Natural killer cell (primary cell): ENCODE measurements around the gene NOCT. TPM values are rescaled to one million over a fixed set of nuclear protein-coding genes. Genes with fewer than 3 reads are reported as not detected.
"Not testable (repeated sequence)": the region's sequence is repeated elsewhere in the genome, so short reads cannot be mapped to it uniquely, and the experiment has no call there.

ENCODE experiments used
- ATAC-seq, 3 donors: fragments of 150-1000 bp in 2 of 3; fragments of 200-7000 bp in 1 of 3; cut with Tn5 transposase; 1 replicate in 1 of 3; 2 replicates in 2 of 3; pipeline ENCODE4 v1.10.0; 2021; ENCODE audit warnings: mild to moderate bottlenecking in 2 of 3, moderate library complexity in 2 of 3
- DNase-seq, 2 donors: peaks; one replicate each; pipeline versions ENCODE4 v3.0.0 to v3.0.0-alpha.2; 2013 to 2021; ENCODE audit warnings: mixed read lengths in 1 of 2
- H3K27ac ChIP-seq: one replicate; pipeline ENCODE4 v1.5.1; 2013; ENCODE audit warnings: mild to moderate bottlenecking, low read length
- H3K27me3 ChIP-seq: one replicate; pipeline ENCODE4 v1.6.1; 2013; ENCODE audit warnings: low read length; ENCODE audit not compliant: control insufficient read depth, insufficient read depth
- H3K36me3 ChIP-seq: one replicate; pipeline ENCODE4 v1.6.1; 2013; ENCODE audit warnings: low read length; ENCODE audit not compliant: control insufficient read depth, insufficient read depth
- H3K4me1 ChIP-seq: one replicate; pipeline ENCODE4 v1.6.1; 2013; ENCODE audit warnings: low read length; ENCODE audit not compliant: control insufficient read depth, insufficient read depth
- H3K4me3 ChIP-seq: one replicate; pipeline ENCODE4 v1.5.1; 2013; ENCODE audit warnings: low read length
- H3K9me3 ChIP-seq: one replicate; pipeline ENCODE4 v1.6.1; 2013; ENCODE audit warnings: low read length; ENCODE audit not compliant: control insufficient read depth, insufficient read depth
- H3K27ac Mint-ChIP-seq, 2 donors: one replicate each; pipeline ENCODE4 v1.8.0; 2022; ENCODE audit warnings: mild to moderate bottlenecking in 2 of 2, mixed read lengths in 2 of 2, moderate library complexity in 1 of 2
- H3K27me3 Mint-ChIP-seq, 2 donors: one replicate each; pipeline ENCODE4 v1.8.0; 2022; ENCODE audit warnings: low read depth in 2 of 2, mixed read lengths in 2 of 2
- H3K36me3 Mint-ChIP-seq: one replicate; pipeline ENCODE4 v1.8.0; 2022; ENCODE audit warnings: mixed read lengths
- H3K4me1 Mint-ChIP-seq, 2 donors: one replicate each; pipeline ENCODE4 v1.8.0; 2022; ENCODE audit warnings: mixed read lengths in 2 of 2
- H3K4me3 Mint-ChIP-seq: one replicate; pipeline ENCODE4 v1.8.0; 2022; ENCODE audit warnings: mild to moderate bottlenecking, moderate library complexity, mixed read lengths
- H3K9me3 Mint-ChIP-seq, 2 donors: one replicate each; pipeline ENCODE4 v1.8.0; 2022; ENCODE audit warnings: mixed read lengths in 2 of 2
- CTCF ChIP-seq: fragments of 200-600 bp; IDR thresholded peaks from one replicate; pipeline ENCODE4 v1.8.0; 2022; ENCODE audit warnings: antibody characterized with exemption
- WGBS: methylation state at CpG from one replicate; pipeline ENCODE4 v1.1.7; 2013; ENCODE audit warnings: missing lambda C conversion rate; ENCODE audit not compliant: insufficient coverage; 5-methylcytosine and 5-hydroxymethylcytosine counted together
- intact Hi-C: fragments of 100-400 bp; cut with micrococcal nuclease; formaldehyde crosslinking; loops from one replicate; pipeline ENCODE4 v1.14.2; 2022
- total RNA-seq, 4 donors: library from RNA; stranded (reverse); fragments of 120-200 nt in 1 of 4; gene quantifications; one replicate each; pipeline versions ENCODE4 v1.2.3 to v1.2.4, GENCODE V29; 2013 to 2022

Gene NOCT
- total RNA-seq, 3 donors from 2014 or later (not counting 1 experiment from before 2014, with no cell fraction given) = 17.6 to 28.5 (median 20.9) TPM

DNA sequence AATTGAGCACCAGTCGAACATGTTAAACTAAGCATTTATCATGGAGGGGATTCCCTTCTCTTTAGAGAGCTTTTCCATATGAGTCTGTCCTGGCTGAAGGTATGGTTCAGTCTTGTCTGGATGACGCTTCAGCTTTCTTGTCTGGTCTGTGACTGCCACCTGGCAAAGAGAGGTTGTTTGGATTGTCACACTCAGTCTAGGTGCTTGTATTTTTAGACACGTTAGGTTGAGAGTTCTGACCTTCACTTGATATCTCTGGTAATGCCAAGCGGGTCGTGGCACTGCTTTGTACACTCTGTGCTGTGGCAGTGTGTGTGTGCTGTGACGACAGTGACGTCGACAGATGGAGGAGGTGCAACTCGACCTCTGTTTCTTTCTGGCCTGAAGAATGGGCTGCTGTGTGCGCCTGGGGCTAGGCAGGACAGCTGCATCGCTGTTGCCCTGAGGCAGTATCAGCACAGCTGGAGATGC, 12.6 kb downstream of the NOCT start:
- Mint-ChIP-seq H3K4me1 (peaks cover 5 to 8% of the 10 kb centered on the region in 2 donors), H3K27me3 (no peaks in the 10 kb centered on the region), H3K9me3 (no peaks in the 10 kb centered on the region), H3K36me3 (no peaks in the 10 kb centered on the region), H3K4me3 (no peak overlapping the region), H3K27ac (no peak overlapping the region)
- intact Hi-C loops = no loop called here
- ATAC-seq (no peak), DNase-seq (peak in 1 of 2 donors; percentile 1)
- WGBS = 92% methylated on average over 11 of the region's 11 CpGs
- H3K27me3 ChIP-seq = no peaks in the 10 kb centered on the region
- H3K4me3 ChIP-seq = no peak overlapping the region
- no peak overlapping the region for H3K27ac ChIP-seq
- H3K9me3 ChIP-seq = no peaks in the 10 kb centered on the region
- peaks cover 5% of the 10 kb centered on the region for H3K4me1 ChIP-seq
- TF ChIP-seq CTCF = no peak
- no peaks in the 10 kb centered on the region for H3K36me3 ChIP-seq

DNA sequence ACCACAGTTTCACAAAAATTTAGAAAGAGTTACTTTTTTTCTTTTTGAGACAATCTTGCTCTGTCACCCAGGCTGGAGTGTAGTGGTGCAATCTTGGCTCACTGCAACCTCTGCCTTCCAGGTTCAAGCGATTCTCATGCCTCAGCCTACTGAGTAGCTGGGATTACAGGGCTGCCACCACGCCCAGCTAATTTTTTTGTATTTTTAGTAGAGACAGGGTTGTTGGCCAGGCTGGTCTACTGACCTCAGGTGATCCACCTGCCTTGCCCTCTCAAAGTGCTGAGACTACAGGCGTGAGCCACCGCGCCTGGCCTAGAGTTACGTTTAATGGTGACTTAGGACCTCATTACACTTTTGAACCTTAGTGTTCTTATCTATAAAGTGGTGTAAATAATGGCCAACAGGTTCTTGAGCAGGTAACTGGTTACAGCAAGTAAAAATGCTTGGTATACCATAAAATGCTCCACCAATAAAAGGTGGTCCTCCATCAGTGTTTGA, 14.3 kb downstream of the NOCT start:
- ATAC-seq, H3K4me3 ChIP-seq, H3K4me3 Mint-ChIP-seq, DNase-seq, H3K9me3 Mint-ChIP-seq, H3K4me1 ChIP-seq, H3K27me3 ChIP-seq, H3K27me3 Mint-ChIP-seq, H3K36me3 Mint-ChIP-seq, H3K36me3 ChIP-seq, H3K9me3 ChIP-seq, H3K27ac Mint-ChIP-seq, H3K27ac ChIP-seq: not testable (repeated sequence)
- intact Hi-C loops = loop anchor here (1.0 to 5.0 kb wide), 6 partner anchors 55 to 622 kb away; partner anchors contain the start of gene ELF2
- H3K4me1 Mint-ChIP-seq = peaks cover 9 to 19% of the 10 kb centered on the region in 2 donors
- 93% methylated on average over 6 of the region's 6 CpGs for whole genome bisulfite sequencing

DNA sequence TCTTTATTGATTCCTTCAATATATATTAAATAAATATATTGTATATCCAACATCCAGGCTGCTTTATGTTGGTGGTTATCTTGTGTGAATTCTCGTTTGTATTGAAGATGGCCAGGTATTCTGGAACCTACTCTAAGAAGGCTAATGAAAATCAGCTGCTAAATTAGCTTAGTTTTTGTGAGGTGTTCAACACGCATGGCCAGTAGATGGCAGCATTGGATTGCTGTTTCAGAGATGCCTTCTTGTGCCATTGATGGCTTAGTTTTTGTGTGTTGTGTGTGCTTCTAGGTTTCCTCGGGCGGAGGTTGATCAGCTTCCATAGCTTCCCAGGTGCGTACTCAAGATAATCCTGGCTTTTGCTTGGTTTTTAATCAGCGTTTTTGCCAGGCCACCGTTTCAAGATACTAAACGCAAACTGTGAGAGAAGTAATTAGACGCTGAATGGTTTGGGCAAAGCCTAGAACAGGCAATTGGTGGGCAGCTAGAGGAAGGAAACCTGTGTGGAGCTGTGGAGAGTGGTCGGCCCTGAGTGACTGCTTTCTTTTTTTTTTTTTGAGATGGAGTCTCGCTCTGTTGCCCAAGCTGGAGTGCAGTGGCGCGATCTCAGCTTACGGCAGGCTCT, 15.1 kb downstream of the NOCT start:
- peaks cover 17 to 25% of the 10 kb centered on the region in 2 donors for H3K4me1 Mint-ChIP-seq
- no peak overlapping the region for H3K4me3 Mint-ChIP-seq
- peak overlapping the region; percentile 39 to 73 for H3K27ac Mint-ChIP-seq
- DNase-seq (peak; percentile 60 to 92), ATAC-seq (peak; percentile 70 to 94 (median 82))
- no peaks in the 10 kb centered on the region for H3K36me3 Mint-ChIP-seq
- H3K36me3 ChIP-seq = no peaks in the 10 kb centered on the region
- TF ChIP-seq CTCF = peak; percentile 84
- intact Hi-C loops = loop anchor here (1.0 to 5.0 kb wide), 6 partner anchors 55 to 622 kb away; partner anchors contain the start of gene ELF2
- H3K27me3 ChIP-seq = no peaks in the 10 kb centered on the region
- no peaks in the 10 kb centered on the region for H3K9me3 ChIP-seq
- no peaks in the 10 kb centered on the region for H3K9me3 Mint-ChIP-seq
- no peak overlapping the region for H3K27ac ChIP-seq
- H3K27me3 Mint-ChIP-seq = no peaks in the 10 kb centered on the region
- H3K4me3 ChIP-seq = no peak overlapping the region
- peaks cover 5% of the 10 kb centered on the region for H3K4me1 ChIP-seq
- 29% methylated on average over 14 of the region's 14 CpGs for WGBS

DNA sequence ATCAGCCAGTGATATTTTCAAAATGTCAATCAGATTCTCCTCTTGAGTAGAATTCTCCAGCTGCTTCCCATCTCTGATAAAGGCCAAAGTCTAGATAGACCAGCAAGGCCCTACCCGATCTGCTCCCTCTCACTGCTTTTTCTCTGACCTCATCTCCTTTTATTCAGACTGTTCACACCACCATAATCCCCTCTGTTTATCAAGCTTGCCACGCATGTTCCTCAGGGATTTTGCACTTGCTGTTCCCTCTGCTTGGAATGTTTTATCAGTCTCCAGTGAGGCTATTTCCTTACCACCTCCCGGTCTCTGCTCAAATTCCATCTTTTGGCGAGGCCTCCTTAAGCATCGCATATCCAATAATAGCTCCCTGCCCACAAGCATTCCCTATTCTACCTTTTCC, 20.1 kb downstream of the NOCT start:
- Mint-ChIP-seq H3K27me3 (no peaks in the 10 kb centered on the region), H3K4me3 (peak overlapping the region; percentile 1), H3K27ac (peak overlapping the region; percentile 41 to 49), H3K4me1 (peaks cover 20 to 24% of the 10 kb centered on the region in 2 donors), H3K9me3 (no peaks in the 10 kb centered on the region), H3K36me3 (no peaks in the 10 kb centered on the region)
- H3K36me3 ChIP-seq = peaks cover 10% of the 10 kb centered on the region
- H3K27me3 ChIP-seq = no peaks in the 10 kb centered on the region
- no peaks in the 10 kb centered on the region for H3K9me3 ChIP-seq
- ATAC-seq (no peak), DNase-seq (no peak)
- intact Hi-C loops = no loop called here
- H3K4me1 ChIP-seq = peaks cover 5% of the 10 kb centered on the region
- H3K27ac ChIP-seq = no peak overlapping the region
- no peak overlapping the region for H3K4me3 ChIP-seq
- WGBS = 95% methylated on average over 5 of the region's 5 CpGs
- TF ChIP-seq CTCF = no peak
